Esophagus (tissue), 2 donors: ENCODE results near the gene GRID1. TPM values are rescaled to one million over a fixed set of nuclear protein-coding genes. Genes with fewer than 3 reads are reported as not detected.

ENCODE experiments used
- H3K27ac ChIP-seq, 2 donors: one replicate each; pipeline ENCODE4 v1.5.1; 2013; ENCODE audit warnings: low read depth in 2 of 2, mild to moderate bottlenecking in 2 of 2, inconsistent platforms in 1 of 2, low read length in 1 of 2, moderate library complexity in 1 of 2
- H3K27me3 ChIP-seq, 2 donors: one replicate each; pipeline ENCODE4 v1.6.1; 2013; ENCODE audit warnings: low read length in 2 of 2, control low read depth in 1 of 2, mild to moderate bottlenecking in 1 of 2; ENCODE audit not compliant: insufficient read depth in 2 of 2, control insufficient read depth in 1 of 2
- H3K36me3 ChIP-seq, 2 donors: one replicate each; pipeline ENCODE4 v1.6.1; 2013; ENCODE audit warnings: low read length in 1 of 2; ENCODE audit not compliant: control insufficient read depth in 2 of 2, insufficient read depth in 2 of 2
- H3K4me1 ChIP-seq, 2 donors: one replicate each; pipeline ENCODE4 v1.6.1; 2013; ENCODE audit warnings: low read length in 1 of 2; ENCODE audit not compliant: control insufficient read depth in 2 of 2, insufficient read depth in 2 of 2
- H3K4me3 ChIP-seq, 2 donors: one replicate each; pipeline ENCODE4 v1.5.1; 2013; ENCODE audit warnings: low read length in 2 of 2, mild to moderate bottlenecking in 2 of 2, low read depth in 1 of 2, moderate library complexity in 1 of 2
- H3K9me3 ChIP-seq, 2 donors: one replicate each; pipeline ENCODE4 v1.6.1; 2013; ENCODE audit warnings: mild to moderate bottlenecking in 2 of 2, low read depth in 1 of 2, low read length in 1 of 2, moderate library complexity in 1 of 2; ENCODE audit not compliant: control insufficient read depth in 2 of 2, insufficient read depth in 1 of 2
- WGBS, 2 donors: extraction: QIAGEN DNeasy Blood & Tissue Kit; methylation state at CpG; one replicate each; pipeline ENCODE4 v1.1.7; 2013; 5-methylcytosine and 5-hydroxymethylcytosine counted together
- polyA plus RNA-seq, 2 donors: library from polyadenylated mRNA; stranded (reverse); fragments of 200-250 nt; gene quantifications; one replicate each; pipeline ENCODE4 v1.2.3, GENCODE V29; 2013
- donor health status: healthy with polysubstance abuse.
- donor health status: Bipolar disorder and iron deficiency.

GRID1 gene
- polyA plus RNA-seq, 2 donors, result 0.04 to 0.32 TPM

DNA sequence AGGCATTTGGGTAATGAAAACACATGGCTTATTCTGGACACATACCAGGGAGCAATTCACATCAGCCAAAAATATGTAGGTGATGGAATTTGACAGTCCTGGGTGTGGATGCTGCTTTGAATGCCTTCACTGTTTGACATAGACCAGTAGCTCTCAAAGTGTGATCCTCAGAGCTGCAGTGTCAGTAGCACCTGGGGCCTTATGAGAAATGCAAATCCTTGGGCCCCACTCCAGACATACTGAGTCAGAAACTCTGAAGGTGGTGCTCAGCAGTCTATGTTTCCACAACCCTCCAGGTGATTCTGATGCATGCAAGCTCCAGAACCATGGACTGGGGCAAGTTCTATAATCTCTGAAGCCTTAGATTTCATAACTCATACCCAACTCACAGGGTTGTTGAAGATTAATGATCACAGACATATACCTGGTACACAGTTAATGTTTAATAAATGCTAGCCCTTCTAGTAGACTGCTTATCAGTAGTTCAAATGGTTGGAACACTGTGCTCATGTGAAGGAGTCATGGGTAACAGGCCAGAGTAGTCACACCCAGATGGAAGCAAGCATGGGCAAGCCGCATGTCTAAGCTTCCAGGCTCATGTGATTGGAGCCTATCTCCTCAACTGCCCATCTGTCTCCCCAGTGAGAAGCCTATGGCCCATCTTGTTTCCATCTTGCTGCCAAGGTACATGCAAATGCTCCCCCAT, 715.7 kb downstream of the GRID1 start:
- Histone ChIP-seq H3K9me3 (no peaks in the 10 kb centered on the region), H3K27ac (no peak overlapping the region)
- WGBS, 2 donors, result 84 to 90% methylated on average over 1 of the region's 1 CpG

GRCh38 chr10:85649461-85649860, 717.1 kb downstream of the GRID1 start:
- peaks cover 0 to 3% of the 10 kb centered on the region in 2 donors for H3K4me1 ChIP-seq
- no peaks in the 10 kb centered on the region for H3K9me3 ChIP-seq
- H3K4me3 ChIP-seq, result no peak overlapping the region
- no peaks in the 10 kb centered on the region for H3K27me3 ChIP-seq
- H3K36me3 ChIP-seq, result no peaks in the 10 kb centered on the region
- no peak overlapping the region for H3K27ac ChIP-seq
- 42 to 48% methylated on average over 4 of the region's 4 CpGs for WGBS, 2 donors

More for the DNA sequence above, 715.7 kb downstream of the GRID1 start:
- H3K27me3 ChIP-seq, result no peaks in the 10 kb centered on the region
- no peak overlapping the region for H3K4me3 ChIP-seq
- no peaks in the 10 kb centered on the region for H3K36me3 ChIP-seq
- peaks cover 0 to 2% of the 10 kb centered on the region in 2 donors for H3K4me1 ChIP-seq

GRCh38 chr10:85648279-85648754, 718.3 kb downstream of the GRID1 start:
- no peak overlapping the region for H3K27ac ChIP-seq
- no peaks in the 10 kb centered on the region for H3K36me3 ChIP-seq
- no peak overlapping the region for H3K4me3 ChIP-seq
- H3K27me3 ChIP-seq, result no peaks in the 10 kb centered on the region
- no peaks in the 10 kb centered on the region for H3K9me3 ChIP-seq
- WGBS, 2 donors, result 78 to 81% methylated on average over 6 of the region's 6 CpGs
- H3K4me1 ChIP-seq, result peaks cover 0 to 3% of the 10 kb centered on the region in 2 donors

GRCh38 chr10:85647741-85648140, 718.9 kb downstream of the GRID1 start:
- WGBS, 2 donors, result 78 to 81% methylated on average over 5 of the region's 5 CpGs
- no peak overlapping the region for H3K4me3 ChIP-seq
- no peak overlapping the region for H3K27ac ChIP-seq
- H3K9me3 ChIP-seq, result no peaks in the 10 kb centered on the region
- peaks cover 0 to 3% of the 10 kb centered on the region in 2 donors for H3K4me1 ChIP-seq
- H3K36me3 ChIP-seq, result no peaks in the 10 kb centered on the region
- no peaks in the 10 kb centered on the region for H3K27me3 ChIP-seq

DNA sequence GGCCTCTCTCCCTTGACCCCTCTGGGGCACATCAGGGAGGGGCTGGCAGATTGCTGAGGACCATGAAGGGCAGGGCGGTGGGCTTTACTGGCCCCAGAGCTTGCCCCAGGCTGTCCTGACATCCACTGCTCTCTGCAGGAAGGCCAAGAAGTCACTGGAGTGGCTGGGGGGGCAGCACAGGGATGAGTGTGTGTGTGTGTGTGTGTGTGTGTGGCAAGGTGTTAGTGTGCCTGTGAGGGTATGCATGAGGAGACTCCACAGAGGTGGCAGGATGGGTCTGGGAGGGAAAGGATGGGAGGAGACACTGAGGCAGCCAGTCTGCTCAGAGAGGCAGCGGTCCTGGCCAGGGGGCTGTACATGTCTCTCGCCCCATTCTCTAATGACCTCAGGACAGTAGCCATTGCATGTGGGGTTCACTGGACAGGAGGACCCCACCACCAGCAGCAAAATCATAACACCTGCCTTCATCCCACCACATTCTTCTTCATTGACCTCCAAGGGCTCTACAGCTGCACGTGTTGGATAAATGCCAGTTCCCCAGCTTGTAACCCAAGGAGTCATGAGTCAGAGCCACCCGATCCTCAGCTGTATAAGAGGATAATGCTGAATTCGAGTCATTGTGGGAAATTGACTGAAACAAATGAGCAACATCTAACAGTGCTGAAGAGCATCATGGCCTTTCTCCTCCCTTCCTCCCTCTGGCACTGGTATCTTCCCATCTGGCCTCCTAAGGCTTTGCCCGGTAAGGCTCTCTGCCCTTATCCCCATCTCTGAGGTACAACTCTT, 720.5 kb downstream of the GRID1 start:
- Histone ChIP-seq H3K27ac (no peak overlapping the region), H3K4me1 (peaks cover 0 to 3% of the 10 kb centered on the region in 2 donors), H3K36me3 (no peaks in the 10 kb centered on the region), H3K4me3 (no peak overlapping the region), H3K9me3 (no peaks in the 10 kb centered on the region), H3K27me3 (no peaks in the 10 kb centered on the region)
- 81 to 86% methylated on average over 7 of the region's 7 CpGs for WGBS, 2 donors

DNA sequence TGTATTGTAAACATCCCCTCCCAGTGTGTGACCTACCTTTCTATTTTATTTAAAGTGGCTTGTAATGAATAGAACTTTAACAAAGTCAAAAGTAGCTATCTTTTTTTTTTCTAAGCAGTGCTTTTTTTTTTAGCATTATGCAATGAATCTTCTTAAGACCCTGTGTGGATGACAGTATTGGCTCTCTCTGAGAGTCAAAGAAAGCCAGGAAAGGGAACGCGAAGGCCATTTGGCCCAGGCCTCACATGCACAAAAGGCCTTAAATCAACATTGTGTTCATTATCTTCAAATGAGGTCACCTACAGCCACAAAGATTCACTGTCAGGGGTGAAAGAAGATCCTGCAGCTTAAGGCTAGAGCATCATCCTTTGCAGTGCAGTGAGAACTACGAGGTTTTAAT, 721.5 kb downstream of the GRID1 start:
- Histone ChIP-seq H3K36me3 (no peaks in the 10 kb centered on the region), H3K27ac (no peak overlapping the region), H3K9me3 (no peaks in the 10 kb centered on the region), H3K27me3 (no peaks in the 10 kb centered on the region), H3K4me3 (no peak overlapping the region), H3K4me1 (peaks cover 0 to 3% of the 10 kb centered on the region in 2 donors)
- WGBS, 2 donors, result 57 to 73% methylated on average over 3 of the region's 3 CpGs

- Histone ChIP-seq H3K27ac (no peak overlapping the region), H3K9me3 (no peaks in the 10 kb centered on the region), H3K4me1 (peaks cover 0 to 3% of the 10 kb centered on the region in 2 donors)
These were observed 722.6 kb downstream of the GRID1 start for GRCh38 chr10:85643845-85644525.

DNA sequence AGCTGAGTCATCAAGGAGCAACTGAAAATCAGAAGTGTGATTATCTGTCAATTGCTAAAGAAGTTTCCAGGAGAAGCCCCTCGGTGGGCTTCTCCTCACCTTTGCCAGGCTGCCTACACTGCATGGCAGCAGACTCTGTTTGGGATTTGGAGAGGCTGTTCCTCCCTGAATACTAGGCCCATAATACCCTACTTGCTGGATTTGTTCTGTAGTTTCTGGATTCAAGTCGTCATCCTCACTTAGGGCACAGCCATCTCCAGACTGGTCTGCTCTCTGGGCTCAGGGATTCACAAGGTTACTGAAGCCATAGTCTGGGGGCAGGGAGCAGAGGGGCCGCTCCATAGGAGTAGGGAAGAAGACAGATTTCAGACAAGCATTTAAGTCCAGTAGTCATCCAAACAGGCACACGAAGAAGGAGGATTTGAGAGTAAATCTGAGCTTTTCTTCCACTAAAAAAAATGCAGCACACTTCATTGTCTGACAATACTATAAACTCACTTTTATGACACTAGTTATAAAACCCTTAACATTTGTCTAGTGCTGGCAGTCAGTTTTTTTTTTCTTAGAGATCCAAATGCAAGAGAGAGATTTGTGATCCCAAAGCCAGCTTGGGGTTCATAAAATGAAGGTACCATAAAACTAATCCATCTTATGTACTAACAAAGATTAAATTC, 723.3 kb downstream of the GRID1 start:
- Histone ChIP-seq H3K9me3 (no peaks in the 10 kb centered on the region), H3K27me3 (no peaks in the 10 kb centered on the region), H3K4me1 (peaks cover 0 to 3% of the 10 kb centered on the region in 2 donors), H3K36me3 (no peaks in the 10 kb centered on the region), H3K4me3 (no peak overlapping the region), H3K27ac (no peak overlapping the region)
- 77 to 78% methylated on average over 4 of the region's 4 CpGs for WGBS, 2 donors

More at GRCh38 chr10:85643845-85644525, 722.6 kb downstream of the GRID1 start:
- Histone ChIP-seq H3K36me3 (no peaks in the 10 kb centered on the region), H3K4me3 (no peak overlapping the region), H3K27me3 (no peaks in the 10 kb centered on the region)
- WGBS, 2 donors, result 79 to 80% methylated on average over 6 of the region's 6 CpGs
